ENCODE results near the gene RPTOR. TPM values are rescaled to one million over a fixed set of nuclear protein-coding genes. Genes with fewer than 3 reads are reported as not detected.

The RPTOR gene
- total RNA-seq, 3 donors from 2014 or later (not counting 1 experiment from before 2014, with no cell fraction given) = 49.2 to 63.6 (median 55.4) TPM

GRCh38 chr17:80519091-80519781 is 25.4 kb upstream of the RPTOR start:
- Histone ChIP-seq H3K9me3 (ENCODE audit: control insufficient read depth, insufficient read depth, low read length) (no peaks in the 10 kb centered on the region), H3K36me3 (ENCODE audit: control insufficient read depth, insufficient read depth, low read length) (no peaks in the 10 kb centered on the region), H3K4me3 (ENCODE audit: low read length) (no peak overlapping the region), H3K27ac (ENCODE audit: low read length) (no peak overlapping the region), H3K4me1 (ENCODE audit: control insufficient read depth, insufficient read depth, low read length) (no peaks in the 10 kb centered on the region), H3K27me3 (ENCODE audit: control insufficient read depth, insufficient read depth, low read length) (no peaks in the 10 kb centered on the region)
- no peaks in the 10 kb centered on the region for H3K36me3 Mint-ChIP-seq
- ATAC-seq (no peak), DNase-seq (no peak)
- 42% methylated on average over 6 of the region's 7 CpGs for WGBS (ENCODE audit: insufficient coverage)
- intact Hi-C loops (cut with micrococcal nuclease) = no loop called here
- no peak overlapping the region for H3K27ac Mint-ChIP-seq
- no peak overlapping the region for H3K4me3 Mint-ChIP-seq
- TF ChIP-seq CTCF (IDR thresholded peaks at IDR 0.05) = no peak
- no peaks in the 10 kb centered on the region for H3K4me1 Mint-ChIP-seq
- H3K27me3 Mint-ChIP-seq (ENCODE audit: low read depth in 2 of 2) = peaks cover 0 to 11% of the 10 kb centered on the region in 2 donors
- H3K9me3 Mint-ChIP-seq = no peaks in the 10 kb centered on the region

GRCh38 chr17:80520810-80521455 is 23.7 kb upstream of the RPTOR start:
- Mint-ChIP-seq H3K4me1 (no peaks in the 10 kb centered on the region), H3K27ac (no peak overlapping the region), H3K4me3 (no peak overlapping the region), H3K36me3 (no peaks in the 10 kb centered on the region), H3K9me3 (no peaks in the 10 kb centered on the region), H3K27me3 (ENCODE audit: low read depth in 2 of 2) (peaks cover 0 to 11% of the 10 kb centered on the region in 2 donors)
- intact Hi-C loops (cut with micrococcal nuclease) = no loop called here
- no peaks in the 10 kb centered on the region for H3K36me3 ChIP-seq (ENCODE audit: control insufficient read depth, insufficient read depth, low read length)
- H3K4me3 ChIP-seq (ENCODE audit: low read length) = no peak overlapping the region
- WGBS (ENCODE audit: insufficient coverage) = 51% methylated on average over 10 of the region's 10 CpGs
- H3K4me1 ChIP-seq (ENCODE audit: control insufficient read depth, insufficient read depth, low read length) = no peaks in the 10 kb centered on the region
- no peak overlapping the region for H3K27ac ChIP-seq (ENCODE audit: low read length)
- no peak for ATAC-seq
- H3K27me3 ChIP-seq (ENCODE audit: control insufficient read depth, insufficient read depth, low read length) = no peaks in the 10 kb centered on the region
- TF ChIP-seq CTCF (IDR thresholded peaks at IDR 0.05) = no peak
- no peaks in the 10 kb centered on the region for H3K9me3 ChIP-seq (ENCODE audit: control insufficient read depth, insufficient read depth, low read length)
- no peak for DNase-seq

GRCh38 chr17:80523054-80523744 is 21.4 kb upstream of the RPTOR start:
- Histone ChIP-seq H3K9me3 (ENCODE audit: control insufficient read depth, insufficient read depth, low read length) (no peaks in the 10 kb centered on the region), H3K4me1 (ENCODE audit: control insufficient read depth, insufficient read depth, low read length) (no peaks in the 10 kb centered on the region), H3K4me3 (ENCODE audit: low read length) (no peak overlapping the region), H3K36me3 (ENCODE audit: control insufficient read depth, insufficient read depth, low read length) (no peaks in the 10 kb centered on the region), H3K27ac (ENCODE audit: low read length) (no peak overlapping the region), H3K27me3 (ENCODE audit: control insufficient read depth, insufficient read depth, low read length) (no peaks in the 10 kb centered on the region)
- H3K4me1 Mint-ChIP-seq = no peaks in the 10 kb centered on the region
- WGBS (ENCODE audit: insufficient coverage) = 87% methylated on average over 12 of the region's 12 CpGs
- no peak for TF ChIP-seq CTCF (IDR thresholded peaks at IDR 0.05)
- no peaks in the 10 kb centered on the region for H3K36me3 Mint-ChIP-seq
- H3K27me3 Mint-ChIP-seq (ENCODE audit: low read depth in 2 of 2) = peaks cover 12 to 20% of the 10 kb centered on the region in 2 donors
- ATAC-seq (no peak), DNase-seq (no peak)
- H3K27ac Mint-ChIP-seq = no peak overlapping the region
- intact Hi-C loops (cut with micrococcal nuclease) = no loop called here
- H3K9me3 Mint-ChIP-seq = no peaks in the 10 kb centered on the region
- H3K4me3 Mint-ChIP-seq = no peak overlapping the region
